ENCODE measurements around the gene GPAM.

GRCh38 chr10:112232670-112233069, 49.1 kb upstream of the GPAM start:
- no peak for TF ChIP-seq CTCF (IDR thresholded peaks at IDR 0.05; ENCODE audit: low read length)
- TF ChIP-seq EZH2 (optimal IDR thresholded peaks at IDR 0.05; ENCODE audit: low read depth, low read length), result no peak

Measured in MM.1S (cell line).